Sigmoid colon (tissue), 7 donors: ENCODE data around the gene SELENOI. TPM values are rescaled to one million over a fixed set of nuclear protein-coding genes. Genes with fewer than 3 reads are reported as not detected.

Experiments
- DNase-seq: peaks from one replicate; pipeline ENCODE4 v3.0.0-alpha.2; 2019
- H3K27ac ChIP-seq, 4 donors: fragments of 200-600 bp; sonication (generic); one replicate each; pipeline ENCODE4 v1.5.1; 2016 to 2019; ENCODE audit warnings: mild to moderate bottlenecking in 1 of 4
- H3K27me3 ChIP-seq, 3 donors: fragments of 200-600 bp; sonication (generic); one replicate each; pipeline ENCODE4 v1.5.1; 2019; ENCODE audit warnings: mild to moderate bottlenecking in 1 of 3
- H3K36me3 ChIP-seq, 4 donors: fragments of 200-600 bp; sonication (generic); one replicate each; pipeline ENCODE4 v1.5.1; 2016 to 2019
- H3K4me1 ChIP-seq, 4 donors: fragments of 200-600 bp; sonication (generic); one replicate each; pipeline ENCODE4 v1.5.1; 2017 to 2019
- H3K4me3 ChIP-seq, 4 donors: fragments of 200-600 bp; sonication (generic); one replicate each; pipeline ENCODE4 v1.5.1; 2017 to 2019; ENCODE audit warnings: mild to moderate bottlenecking in 2 of 4, moderate library complexity in 1 of 4
- H3K9me3 ChIP-seq, 4 donors: fragments of 200-600 bp in 3 of 4; sonication (generic) in 3 of 4; one replicate each; pipeline versions ENCODE4 v1.5.1 to v1.6.1; 2013 to 2019
- EP300 ChIP-seq, 4 donors: sonication (generic); formaldehyde crosslinking; IDR thresholded peaks; one replicate each; pipeline ENCODE4 v1.6.1; 2017; ENCODE audit warnings: antibody characterized with exemption in 4 of 4
- POLR2A ChIP-seq, 2 donors: fragments of 450-650 bp; IDR thresholded peaks; one replicate each; pipeline ENCODE4 v1.6.1; 2016; ENCODE audit warnings: antibody characterized with exemption in 2 of 2, mild to moderate bottlenecking in 2 of 2, moderate library complexity in 2 of 2
- POLR2AphosphoS5 ChIP-seq, 4 donors: sonication (generic); formaldehyde crosslinking; IDR thresholded peaks; one replicate each; pipeline ENCODE4 v1.6.1; 2017; ENCODE audit warnings: antibody characterized with exemption in 4 of 4
- WGBS, 2 donors: extraction: QIAGEN DNeasy Blood & Tissue Kit; methylation state at CpG; one replicate each; pipeline ENCODE4 v1.1.7; 2013; 5-methylcytosine and 5-hydroxymethylcytosine counted together
- intact Hi-C: fragments of 100-400 bp; cut with DNase I; formaldehyde crosslinking; loops from one replicate; pipeline ENCODE4 v1.15.1; 2023
- polyA plus RNA-seq, 3 donors: library from polyadenylated mRNA; stranded (reverse); fragments of 200-250 nt; gene quantifications; one replicate each; pipeline ENCODE4 v1.2.3, GENCODE V29; 2013
- total RNA-seq, 4 donors: library from RNA; depleted of rRNA; stranded (reverse); fragments of >200 nt; gene quantifications; one replicate each; pipeline ENCODE4 v1.1.0, GENCODE V29; 2016
- TF ChIP-seq, protein P1 (sequence below), 4 experiments: fragments of 450-650 bp in 3 of 4; fragments of 200-600 bp in 1 of 4; IDR thresholded peaks; one replicate each; pipeline ENCODE4 v1.5.1; 2016 to 2019; ENCODE audit warnings: antibody characterized with exemption in 4 of 4, mild to moderate bottlenecking in 3 of 4, moderate library complexity in 2 of 4
- donor health status: healthy with polysubstance abuse.
- donor health status: Bipolar disorder and iron deficiency.
- donor health status: healthy.

SELENOI gene
- total and polyA plus RNA-seq, 7 donors, result 1.2 to 11.0 (median 8.9) TPM

DNA sequence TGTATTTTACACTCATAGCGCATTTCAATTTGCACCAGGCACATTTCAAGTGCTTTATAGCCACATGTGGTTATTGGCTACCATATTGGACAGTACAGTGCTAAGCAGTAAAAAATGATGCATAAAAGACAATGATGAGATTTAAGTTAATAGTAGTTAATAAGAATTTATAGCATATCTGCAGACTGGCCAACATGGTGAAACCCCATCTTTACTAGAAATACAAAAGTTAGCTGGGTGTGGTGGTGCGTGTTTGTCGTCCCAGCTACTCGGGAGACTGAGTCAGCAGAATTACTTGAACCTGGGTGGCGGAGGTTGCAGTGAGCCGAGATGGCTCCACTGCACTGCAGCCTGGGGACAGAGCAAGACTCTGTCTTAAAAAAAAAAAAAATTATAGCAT lies 65.5 kb downstream of the SELENOI start:
- Histone ChIP-seq H3K27ac (no peak overlapping the region), H3K36me3 (no peaks in the 10 kb centered on the region), H3K4me3 (no peak overlapping the region), H3K9me3 (no peaks in the 10 kb centered on the region), H3K27me3 (no peaks in the 10 kb centered on the region), H3K4me1 (no peaks in the 10 kb centered on the region)
- DNase-seq, result no peak
- intact Hi-C loops, result no loop called here
- no peak for TF ChIP-seq POLR2AphosphoS5 (IDR thresholded peaks at IDR 0.05)
- TF ChIP-seq POLR2A (IDR thresholded peaks at IDR 0.05), result no peak
- TF ChIP-seq, protein P1, sequence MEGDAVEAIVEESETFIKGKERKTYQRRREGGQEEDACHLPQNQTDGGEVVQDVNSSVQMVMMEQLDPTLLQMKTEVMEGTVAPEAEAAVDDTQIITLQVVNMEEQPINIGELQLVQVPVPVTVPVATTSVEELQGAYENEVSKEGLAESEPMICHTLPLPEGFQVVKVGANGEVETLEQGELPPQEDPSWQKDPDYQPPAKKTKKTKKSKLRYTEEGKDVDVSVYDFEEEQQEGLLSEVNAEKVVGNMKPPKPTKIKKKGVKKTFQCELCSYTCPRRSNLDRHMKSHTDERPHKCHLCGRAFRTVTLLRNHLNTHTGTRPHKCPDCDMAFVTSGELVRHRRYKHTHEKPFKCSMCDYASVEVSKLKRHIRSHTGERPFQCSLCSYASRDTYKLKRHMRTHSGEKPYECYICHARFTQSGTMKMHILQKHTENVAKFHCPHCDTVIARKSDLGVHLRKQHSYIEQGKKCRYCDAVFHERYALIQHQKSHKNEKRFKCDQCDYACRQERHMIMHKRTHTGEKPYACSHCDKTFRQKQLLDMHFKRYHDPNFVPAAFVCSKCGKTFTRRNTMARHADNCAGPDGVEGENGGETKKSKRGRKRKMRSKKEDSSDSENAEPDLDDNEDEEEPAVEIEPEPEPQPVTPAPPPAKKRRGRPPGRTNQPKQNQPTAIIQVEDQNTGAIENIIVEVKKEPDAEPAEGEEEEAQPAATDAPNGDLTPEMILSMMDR (IDR thresholded peaks at IDR 0.05), result no peak
- no peak for TF ChIP-seq EP300 (IDR thresholded peaks at IDR 0.05)
- 93 to 96% methylated on average over 6 of the region's 6 CpGs for WGBS, 2 donors

DNA sequence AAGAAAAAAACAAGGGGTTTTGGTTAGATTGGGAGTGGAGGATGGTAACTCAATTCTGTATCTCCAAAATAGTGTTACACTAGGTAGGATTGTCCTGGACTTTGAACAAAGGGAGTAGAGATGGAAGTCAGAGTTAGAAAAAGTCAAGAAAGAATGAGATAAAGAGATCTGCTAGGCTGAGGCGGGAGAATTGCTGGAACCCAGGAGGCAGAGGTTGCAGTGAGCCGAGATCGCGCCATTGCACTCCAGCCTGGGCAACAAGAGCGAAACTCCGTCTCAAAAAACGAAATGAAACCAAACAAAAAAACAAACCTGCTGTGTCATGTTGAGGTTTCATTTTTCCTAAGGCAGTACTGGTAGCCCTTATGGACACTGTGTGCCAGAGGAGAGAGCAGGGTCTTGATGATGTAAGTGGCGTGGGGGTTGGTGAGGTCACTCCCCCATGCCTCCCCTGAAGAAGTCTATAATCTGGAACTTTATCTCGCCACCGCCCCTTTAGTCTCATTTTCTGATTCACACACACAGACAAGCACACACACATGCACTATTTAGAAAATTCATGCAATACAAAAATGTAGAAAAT lies 66.2 kb downstream of the SELENOI start:
- Histone ChIP-seq H3K27me3 (no peaks in the 10 kb centered on the region), H3K9me3 (no peaks in the 10 kb centered on the region), H3K27ac (no peak overlapping the region), H3K36me3 (no peaks in the 10 kb centered on the region), H3K4me1 (no peaks in the 10 kb centered on the region), H3K4me3 (no peak overlapping the region)
- TF ChIP-seq, protein P1 (IDR thresholded peaks at IDR 0.05), result no peak
- TF ChIP-seq POLR2AphosphoS5 (IDR thresholded peaks at IDR 0.05) (no peak), EP300 (IDR thresholded peaks at IDR 0.05) (no peak), POLR2A (IDR thresholded peaks at IDR 0.05) (no peak)
- intact Hi-C loops, result no loop called here
- no peak for DNase-seq
- WGBS, 2 donors, result 70 to 76% methylated on average over 10 of the region's 10 CpGs

DNA sequence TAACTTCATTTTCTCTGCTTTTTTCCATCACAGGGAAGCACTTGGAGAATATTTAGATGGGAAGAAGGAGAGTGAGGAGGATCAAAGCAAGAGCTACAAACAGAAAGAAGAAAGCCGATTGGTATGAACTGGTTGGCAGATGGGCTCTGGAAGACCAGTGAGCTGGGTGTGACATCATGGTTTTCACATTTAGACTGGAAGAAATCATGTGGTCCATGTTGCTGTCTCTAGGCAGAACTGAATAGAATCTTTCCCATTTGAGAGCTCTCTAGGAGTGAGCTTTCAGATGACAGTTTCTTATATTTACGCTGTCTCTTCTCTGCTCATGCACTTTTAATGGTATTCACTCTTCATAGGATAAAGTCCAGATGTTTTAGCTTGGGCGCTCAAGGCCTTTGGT lies 68.4 kb downstream of the SELENOI start:
- no peak for DNase-seq
- H3K9me3 ChIP-seq, result no peaks in the 10 kb centered on the region
- H3K4me3 ChIP-seq, result no peak overlapping the region
- intact Hi-C loops, result no loop called here
- TF ChIP-seq POLR2AphosphoS5 (IDR thresholded peaks at IDR 0.05) (no peak), POLR2A (IDR thresholded peaks at IDR 0.05) (no peak), EP300 (IDR thresholded peaks at IDR 0.05) (no peak)
- TF ChIP-seq, protein P1 (IDR thresholded peaks at IDR 0.05), result no peak
- WGBS, 2 donors, result 88 to 90% methylated on average over 3 of the region's 3 CpGs
- H3K4me1 ChIP-seq, result no peaks in the 10 kb centered on the region
- H3K36me3 ChIP-seq, result no peaks in the 10 kb centered on the region
- H3K27ac ChIP-seq, result no peak overlapping the region
- H3K27me3 ChIP-seq, result peaks cover 0 to 5% (median 0%) of the 10 kb centered on the region in 3 donors

DNA sequence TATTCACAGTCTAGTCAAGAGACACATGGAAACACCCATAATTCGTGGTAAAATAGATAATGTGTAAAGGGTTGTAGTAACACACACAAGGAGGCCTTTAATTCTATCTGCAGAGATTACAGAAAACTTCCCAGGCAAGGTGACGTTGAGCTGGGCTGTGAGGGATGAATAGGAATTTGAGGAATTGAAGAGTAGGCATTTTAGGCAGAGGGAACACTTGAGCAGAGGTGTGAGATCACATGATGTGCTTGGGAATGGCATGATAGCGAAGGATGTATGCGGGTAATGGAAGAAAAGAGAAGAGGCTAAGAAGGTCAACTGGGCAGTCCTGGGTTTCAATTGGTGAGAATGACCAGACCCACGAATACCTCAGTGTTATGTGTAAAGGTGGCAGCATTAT lies 76.0 kb downstream of the SELENOI start:
- WGBS, 2 donors, result 78 to 92% methylated on average over 5 of the region's 5 CpGs

More for the DNA sequence above, 76.0 kb downstream of the SELENOI start:
- intact Hi-C loops, result no loop called here
- no peak overlapping the region for H3K4me3 ChIP-seq
- no peaks in the 10 kb centered on the region for H3K36me3 ChIP-seq
- H3K4me1 ChIP-seq, result no peaks in the 10 kb centered on the region
- H3K27me3 ChIP-seq, result peaks cover 0 to 5% (median 0%) of the 10 kb centered on the region in 3 donors
- no peak for DNase-seq
- no peaks in the 10 kb centered on the region for H3K9me3 ChIP-seq
- no peak overlapping the region for H3K27ac ChIP-seq
- TF ChIP-seq POLR2A (IDR thresholded peaks at IDR 0.05) (no peak), POLR2AphosphoS5 (IDR thresholded peaks at IDR 0.05) (no peak), EP300 (IDR thresholded peaks at IDR 0.05) (no peak)
- TF ChIP-seq, protein P1 (IDR thresholded peaks at IDR 0.05), result no peak
